Left kidney (tissue), 8 donors: ENCODE results near the gene CYB5D1. TPM values are rescaled to one million over a fixed set of nuclear protein-coding genes. Genes with fewer than 3 reads are reported as not detected.
"Not testable (repeated sequence)": the region's sequence is repeated elsewhere in the genome, so short reads cannot be mapped to it uniquely, and the experiment has no call there.

Experiments
- DNase-seq: peaks from one replicate; pipeline ENCODE4 v3.0.0-alpha.2; 2013
- long read RNA-seq, 8 donors: transcript quantifications; one replicate each; lab custom pipeline, GENCODE V29; 2026
- polyA plus RNA-seq: library from polyadenylated mRNA; unstranded; fragments of 120-200 nt; gene quantifications from one replicate; pipeline ENCODE4 v1.2.1, GENCODE V29; 2013; ENCODE audit not compliant: insufficient read length

Gene CYB5D1
- polyA plus RNA-seq: 29.7 TPM
- long read RNA-seq, donor 1, transcript CYB5D1-201 (4 exons, 3,509 nt): major isoform, 5 of 6 reads
- long read RNA-seq, donor 1, partial matches to known transcripts: 0 of 6 reads
- long read RNA-seq, donor 1, other reads (novel, unspliced or antisense): 0 of 6 reads
- long read RNA-seq, donor 2, partial matches to known transcripts: 0 of 2 reads
- long read RNA-seq, donor 2, other reads (novel, unspliced or antisense): 0 of 2 reads
- long read RNA-seq, donor 3, partial matches to known transcripts: 0 of 1 reads
- long read RNA-seq, donor 3, other reads (novel, unspliced or antisense): 0 of 1 reads
- long read RNA-seq, donor 4: 0 reads
- long read RNA-seq, donor 5, transcript CYB5D1-201 (4 exons, 3,509 nt): major isoform, 5 of 6 reads
- long read RNA-seq, donor 5, partial matches to known transcripts: 0 of 6 reads
- long read RNA-seq, donor 5, other reads (novel, unspliced or antisense): 0 of 6 reads
- long read RNA-seq, donor 6, partial matches to known transcripts: 0 of 2 reads
- long read RNA-seq, donor 6, other reads (novel, unspliced or antisense): 0 of 2 reads
- long read RNA-seq, donor 7, partial matches to known transcripts: 0 of 4 reads
- long read RNA-seq, donor 7, other reads (novel, unspliced or antisense): 0 of 4 reads
- long read RNA-seq, donor 8, partial matches to known transcripts: 0 of 4 reads
- long read RNA-seq, donor 8, other reads (novel, unspliced or antisense): 0 of 4 reads

- peak; percentile 95 for DNase-seq
These were observed at the start of gene CYB5D1 for GRCh38 chr17:7857713-7858521. Gene CYB5D1, plus strand, starts transcription at chr17:7858003. Its CDS starts 132 bp downstream, at chr17:7858135.

GRCh38 chr17:7809086-7809790 lies 48.6 kb upstream of the CYB5D1 start:
- DNase-seq: no peak

- DNase-seq: not testable (repeated sequence)
These were observed 47.9 kb upstream of the CYB5D1 start for GRCh38 chr17:7809791-7810343.

- DNase-seq: no peak
These were observed 46.6 kb upstream of the CYB5D1 start for GRCh38 chr17:7811251-7811650.

GRCh38 chr17:7814969-7815368 lies 42.8 kb upstream of the CYB5D1 start:
- DNase-seq: no peak

- DNase-seq: no peak
These were observed 40.7 kb upstream of the CYB5D1 start for GRCh38 chr17:7816926-7817642.

GRCh38 chr17:7817643-7817964 lies 40.2 kb upstream of the CYB5D1 start:
- DNase-seq: no peak

- no peak for DNase-seq
These were observed 39.8 kb upstream of the CYB5D1 start for GRCh38 chr17:7818026-7818425.

GRCh38 chr17:7818746-7819645 lies 38.8 kb upstream of the CYB5D1 start:
- DNase-seq: no peak

- DNase-seq: no peak
These were observed 37.6 kb upstream of the CYB5D1 start for GRCh38 chr17:7820231-7820630.

- DNase-seq: no peak
These were observed 35.7 kb upstream of the CYB5D1 start for GRCh38 chr17:7822126-7822525.

- DNase-seq: no peak
These were observed 34.2 kb upstream of the CYB5D1 start for GRCh38 chr17:7823581-7824001.

GRCh38 chr17:7824021-7824924 lies 33.5 kb upstream of the CYB5D1 start:
- no peak for DNase-seq

- DNase-seq: no peak
These were observed 32.4 kb upstream of the CYB5D1 start for GRCh38 chr17:7825206-7825990.

GRCh38 chr17:7830616-7831015 lies 27.2 kb upstream of the CYB5D1 start:
- no peak for DNase-seq

- no peak for DNase-seq
These were observed 26.6 kb upstream of the CYB5D1 start for GRCh38 chr17:7831233-7831632.

- no peak for DNase-seq
These were observed 25.4 kb upstream of the CYB5D1 start for GRCh38 chr17:7832431-7832830.
